ENCODE results near the gene DDX46. TPM values are rescaled to one million over a fixed set of nuclear protein-coding genes. Genes with fewer than 3 reads are reported as not detected.
A peak's percentile ranks its signal among the peaks of the same experiment; 100 is the strongest.

The DDX46 gene, protein sequence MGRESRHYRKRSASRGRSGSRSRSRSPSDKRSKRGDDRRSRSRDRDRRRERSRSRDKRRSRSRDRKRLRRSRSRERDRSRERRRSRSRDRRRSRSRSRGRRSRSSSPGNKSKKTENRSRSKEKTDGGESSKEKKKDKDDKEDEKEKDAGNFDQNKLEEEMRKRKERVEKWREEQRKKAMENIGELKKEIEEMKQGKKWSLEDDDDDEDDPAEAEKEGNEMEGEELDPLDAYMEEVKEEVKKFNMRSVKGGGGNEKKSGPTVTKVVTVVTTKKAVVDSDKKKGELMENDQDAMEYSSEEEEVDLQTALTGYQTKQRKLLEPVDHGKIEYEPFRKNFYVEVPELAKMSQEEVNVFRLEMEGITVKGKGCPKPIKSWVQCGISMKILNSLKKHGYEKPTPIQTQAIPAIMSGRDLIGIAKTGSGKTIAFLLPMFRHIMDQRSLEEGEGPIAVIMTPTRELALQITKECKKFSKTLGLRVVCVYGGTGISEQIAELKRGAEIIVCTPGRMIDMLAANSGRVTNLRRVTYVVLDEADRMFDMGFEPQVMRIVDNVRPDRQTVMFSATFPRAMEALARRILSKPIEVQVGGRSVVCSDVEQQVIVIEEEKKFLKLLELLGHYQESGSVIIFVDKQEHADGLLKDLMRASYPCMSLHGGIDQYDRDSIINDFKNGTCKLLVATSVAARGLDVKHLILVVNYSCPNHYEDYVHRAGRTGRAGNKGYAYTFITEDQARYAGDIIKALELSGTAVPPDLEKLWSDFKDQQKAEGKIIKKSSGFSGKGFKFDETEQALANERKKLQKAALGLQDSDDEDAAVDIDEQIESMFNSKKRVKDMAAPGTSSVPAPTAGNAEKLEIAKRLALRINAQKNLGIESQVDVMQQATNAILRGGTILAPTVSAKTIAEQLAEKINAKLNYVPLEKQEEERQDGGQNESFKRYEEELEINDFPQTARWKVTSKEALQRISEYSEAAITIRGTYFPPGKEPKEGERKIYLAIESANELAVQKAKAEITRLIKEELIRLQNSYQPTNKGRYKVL
- total RNA-seq (2021) (76.5 and 79.8 TPM in 2 replicates), Bru-seq, nascent RNA (percentile 85 among the genes with signal in this experiment), BruChase-seq, experiment 1, labeled RNA remaining after a 2-hour chase (percentile 84 among the genes with signal in this experiment), BruChase-seq, experiment 2, labeled RNA remaining after a 6-hour chase (percentile 89 among the genes with signal in this experiment)
- long read RNA-seq, full-length matches to known transcripts, result 88 of 102 reads
- long read RNA-seq, partial matches to known transcripts, result 10 of 102 reads
- long read RNA-seq, other reads (novel, unspliced or antisense), result 4 of 102 reads

DNA sequence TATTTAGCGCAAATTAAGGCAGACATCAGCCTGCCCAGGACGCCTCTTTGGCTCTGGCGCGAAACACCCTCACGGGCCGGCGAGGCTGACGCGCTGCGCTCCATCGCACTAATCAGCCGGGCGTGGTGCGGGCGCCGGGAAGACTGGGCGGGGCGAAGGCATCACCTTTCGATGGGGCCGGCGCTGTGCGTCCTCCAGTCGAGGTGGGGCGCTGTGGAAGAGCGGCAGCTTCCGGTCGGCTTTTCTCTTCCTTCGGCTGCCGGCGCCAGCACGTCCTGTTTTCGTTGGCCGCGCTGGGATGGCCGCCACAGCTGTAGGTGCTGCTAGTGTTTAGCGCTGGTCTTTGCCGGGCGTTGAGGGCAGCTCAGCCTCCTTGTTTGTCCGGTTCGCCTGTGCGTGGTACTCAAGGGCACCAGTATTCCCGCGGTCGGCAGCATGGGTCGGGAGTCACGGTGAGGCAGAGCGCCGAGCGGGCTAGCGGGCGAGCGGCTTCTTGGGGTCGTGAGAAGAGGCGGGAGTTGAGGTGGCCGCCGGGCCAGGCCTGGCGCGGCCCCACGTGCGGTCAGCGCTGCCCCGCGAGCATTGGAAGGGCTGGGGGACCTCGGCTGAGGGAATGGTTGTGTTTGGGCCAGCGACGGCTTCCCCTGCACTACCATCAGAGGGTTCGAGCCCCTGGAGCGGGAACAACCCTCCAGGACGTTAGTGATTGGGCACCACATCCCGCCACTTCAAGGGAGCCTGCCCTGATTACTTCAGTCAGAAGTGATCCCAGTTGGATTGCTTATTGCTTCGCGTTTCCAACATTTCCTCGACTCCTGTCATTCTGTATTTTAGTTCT, at the start of gene DDX46:
Gene DDX46, plus strand, starts transcription at position 276 of the 838 bp plus-strand sequence. Its CDS starts 160 bp downstream, at position 436.
- Histone ChIP-seq H3K4me3 (peak within 1 kb of the TSS; percentile 97), H3K4me1 (replicated peaks; ENCODE audit: insufficient read depth) (peaks cover 17% of the 10 kb centered on the region), H3K36me3 (ENCODE audit: low read depth) (peaks cover 6% of the 10 kb centered on the region; the same call in 1 of the 2 replicates), H3K9me2 (ENCODE audit: insufficient read depth) (no peaks in the 10 kb centered on the region), H3K27me3 (ENCODE audit: insufficient read depth, low read depth) (no peaks in the 10 kb centered on the region), H3F3A (ENCODE audit: insufficient read depth, low read depth) (no peaks in the 10 kb centered on the region), H4K20me1 (ENCODE audit: insufficient read depth) (peaks cover 22% of the 10 kb centered on the region), H3K4me2 (peak within 1 kb of the TSS; percentile 98), H3K9me3 (ENCODE audit: insufficient read depth, low read depth) (no peaks in the 10 kb centered on the region), H2AFZ (peak within 1 kb of the TSS; percentile 94), H3K79me2 (ENCODE audit: low read depth) (peaks cover 52% of the 10 kb centered on the region), H3K27ac (no peak within 1 kb of the TSS; the same call in 1 of the 2 replicates)
- ChIA-PET POLR2A (ENCODE audit: unreplicated experiment) (interaction anchor here (0.7 to 0.9 kb wide), 3 partner anchors 10 to 602 kb away, joined by 3 to 9 read pairs (median 3); no protein-coding TSS in a partner anchor), CTCF (interaction anchor here (0.7 to 1.3 kb wide), 3 partner anchors 19 to 549 kb away, joined by 3 read pairs; no protein-coding TSS in a partner anchor)
- TSS peak; percentile 50 for BruUV-seq (replicated peaks)
- no peak for TF ChIP-seq EZH2 (IDR thresholded peaks at IDR 0.05; ENCODE audit: low read depth)
- TF ChIP-seq, protein P1, sequence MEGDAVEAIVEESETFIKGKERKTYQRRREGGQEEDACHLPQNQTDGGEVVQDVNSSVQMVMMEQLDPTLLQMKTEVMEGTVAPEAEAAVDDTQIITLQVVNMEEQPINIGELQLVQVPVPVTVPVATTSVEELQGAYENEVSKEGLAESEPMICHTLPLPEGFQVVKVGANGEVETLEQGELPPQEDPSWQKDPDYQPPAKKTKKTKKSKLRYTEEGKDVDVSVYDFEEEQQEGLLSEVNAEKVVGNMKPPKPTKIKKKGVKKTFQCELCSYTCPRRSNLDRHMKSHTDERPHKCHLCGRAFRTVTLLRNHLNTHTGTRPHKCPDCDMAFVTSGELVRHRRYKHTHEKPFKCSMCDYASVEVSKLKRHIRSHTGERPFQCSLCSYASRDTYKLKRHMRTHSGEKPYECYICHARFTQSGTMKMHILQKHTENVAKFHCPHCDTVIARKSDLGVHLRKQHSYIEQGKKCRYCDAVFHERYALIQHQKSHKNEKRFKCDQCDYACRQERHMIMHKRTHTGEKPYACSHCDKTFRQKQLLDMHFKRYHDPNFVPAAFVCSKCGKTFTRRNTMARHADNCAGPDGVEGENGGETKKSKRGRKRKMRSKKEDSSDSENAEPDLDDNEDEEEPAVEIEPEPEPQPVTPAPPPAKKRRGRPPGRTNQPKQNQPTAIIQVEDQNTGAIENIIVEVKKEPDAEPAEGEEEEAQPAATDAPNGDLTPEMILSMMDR (conservative IDR thresholded peaks at IDR 0.05), result peak; percentile 72
- intact Hi-C loops (cut with micrococcal nuclease; ENCODE audit: unreplicated experiment), result no loop called here
- DNase-seq, result peak; percentile 84 to 93

DNA sequence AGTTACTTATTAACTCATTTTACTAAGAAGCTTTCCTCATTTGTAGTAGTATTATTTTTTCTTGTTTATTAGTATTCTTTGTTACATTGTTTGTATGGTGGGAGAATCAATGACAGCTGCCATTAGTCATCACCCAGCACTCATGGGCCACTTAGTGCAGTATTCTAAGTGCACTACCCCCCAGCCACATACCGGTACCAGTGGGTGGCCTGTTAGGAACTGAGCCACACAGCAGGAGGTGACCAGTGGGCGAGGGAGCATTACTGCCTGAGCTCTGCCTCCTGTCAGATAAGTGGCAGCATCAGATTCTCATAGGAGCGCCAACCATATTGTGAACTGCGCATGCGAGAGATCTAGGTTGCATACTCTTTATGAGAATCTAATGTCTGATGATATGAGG, 44.5 kb upstream of the DDX46 start:
- Histone ChIP-seq H3K4me2 (no peak overlapping the region), H3K36me3 (ENCODE audit: low read depth) (peaks cover 9% of the 10 kb centered on the region), H2AFZ (no peak overlapping the region), H3K27ac (no peak overlapping the region), H3F3A (ENCODE audit: insufficient read depth, low read depth) (no peaks in the 10 kb centered on the region), H3K4me1 (replicated peaks; ENCODE audit: insufficient read depth) (no peaks in the 10 kb centered on the region), H4K20me1 (ENCODE audit: insufficient read depth) (no peaks in the 10 kb centered on the region), H3K27me3 (ENCODE audit: insufficient read depth, low read depth) (no peaks in the 10 kb centered on the region), H3K79me2 (ENCODE audit: low read depth) (no peaks in the 10 kb centered on the region), H3K9me3 (ENCODE audit: insufficient read depth, low read depth) (no peaks in the 10 kb centered on the region), H3K9me2 (ENCODE audit: insufficient read depth) (no peaks in the 10 kb centered on the region), H3K4me3 (no peak overlapping the region)
- intact Hi-C loops (cut with micrococcal nuclease; ENCODE audit: unreplicated experiment), result no loop called here
- no peak for DNase-seq
- BruUV-seq (replicated peaks), result no TSS peak
- TF ChIP-seq, protein P1 (conservative IDR thresholded peaks at IDR 0.05), result no peak
- no peak for TF ChIP-seq EZH2 (IDR thresholded peaks at IDR 0.05; ENCODE audit: low read depth)
- ChIA-PET CTCF (interaction anchor here (0.6 to 0.7 kb wide), 2 partner anchors 24 to 520 kb away, joined by 3 to 5 read pairs; partner anchors contain the start of gene CAMLG), POLR2A (ENCODE audit: unreplicated experiment) (no interaction called here)
